H9 (cell line): ENCODE data around the gene PLBD1. TPM values are rescaled to one million over a fixed set of nuclear protein-coding genes. Genes with fewer than 3 reads are reported as not detected.

Experiments used
- DNase-seq: peaks from one replicate; pipeline ENCODE4 v3.0.0-alpha.2; 2017
- H2AFZ ChIP-seq: one replicate; pipeline ENCODE4 v1.6.1; 2013; ENCODE audit warnings: mild to moderate bottlenecking, low read length, control low read depth, moderate library complexity
- H2AK5ac ChIP-seq: 2 replicates; pipeline ENCODE4 v1.6.1; 2013; ENCODE audit warnings: low read length, control low read depth, mixed read lengths; ENCODE audit not compliant: insufficient read length
- H2BK120ac ChIP-seq: one replicate; pipeline ENCODE4 v1.6.1; 2013; ENCODE audit warnings: low read depth, mild to moderate bottlenecking, low read length, control low read depth, inconsistent platforms; ENCODE audit not compliant: poor library complexity, severe bottlenecking
- H2BK12ac ChIP-seq: 2 replicates; pipeline ENCODE4 v1.6.1; 2013; ENCODE audit warnings: low read length, control low read depth, mixed read lengths, low read depth; ENCODE audit not compliant: insufficient read length
- H2BK15ac ChIP-seq: 2 replicates; pipeline ENCODE4 v1.6.1; 2013; ENCODE audit warnings: low read depth, low read length, control low read depth
- H2BK20ac ChIP-seq: one replicate; pipeline ENCODE4 v1.6.1; 2013; ENCODE audit warnings: low read depth, mild to moderate bottlenecking, low read length, control low read depth, inconsistent platforms; ENCODE audit not compliant: poor library complexity, severe bottlenecking
- H2BK5ac ChIP-seq: 2 replicates; pipeline ENCODE4 v1.6.1; 2013; ENCODE audit warnings: low read length, control low read depth, mixed read lengths; ENCODE audit not compliant: insufficient read length
- H3K14ac ChIP-seq: 2 replicates; pipeline ENCODE4 v1.6.1; 2013; ENCODE audit warnings: low read length, control low read depth; ENCODE audit not compliant: insufficient read depth
- H3K18ac ChIP-seq: 2 replicates; pipeline ENCODE4 v1.6.1; 2013; ENCODE audit warnings: low read depth, mild to moderate bottlenecking, mixed read lengths, low read length, control low read depth; ENCODE audit not compliant: insufficient read length
- H3K23ac ChIP-seq: 2 replicates; pipeline ENCODE4 v1.6.1; 2013; ENCODE audit warnings: low read length, control low read depth, mixed read lengths, low read depth; ENCODE audit not compliant: insufficient read length
- H3K23me2 ChIP-seq: 2 replicates; pipeline ENCODE4 v1.6.1; 2013; ENCODE audit warnings: low read depth, mild to moderate bottlenecking, mixed read lengths, low read length, control low read depth; ENCODE audit not compliant: insufficient read length, poor library complexity, severe bottlenecking
- H3K27ac ChIP-seq: 2 replicates; pipeline ENCODE4 v1.5.1; 2013; ENCODE audit warnings: low read length, control low read depth, mixed read lengths, low read depth; ENCODE audit not compliant: insufficient read length
- H3K27me3 ChIP-seq: 2 replicates; pipeline ENCODE4 v1.6.1; 2013; ENCODE audit warnings: low read length, control low read depth, inconsistent platforms; ENCODE audit not compliant: insufficient read depth
- H3K4ac ChIP-seq: 2 replicates; pipeline ENCODE4 v1.6.1; 2013; ENCODE audit warnings: low read depth, mild to moderate bottlenecking, control low read depth, inconsistent platforms, low read length, moderate library complexity
- H3K4me1 ChIP-seq: 2 replicates; pipeline ENCODE4 v1.6.1; 2013; ENCODE audit warnings: low read length, control low read depth, inconsistent platforms; ENCODE audit not compliant: insufficient read depth
- H3K4me2 ChIP-seq: 2 replicates; pipeline ENCODE4 v1.6.1; 2013; ENCODE audit warnings: low read length, control low read depth, mixed read lengths; ENCODE audit not compliant: insufficient read length, insufficient read depth
- H3K56ac ChIP-seq: 2 replicates; pipeline ENCODE4 v1.6.1; 2013; ENCODE audit warnings: low read depth, mild to moderate bottlenecking, mixed read lengths, low read length, control low read depth; ENCODE audit not compliant: insufficient read length
- H3K79me1 ChIP-seq: 2 replicates; pipeline ENCODE4 v1.6.1; 2013; ENCODE audit warnings: low read depth, mild to moderate bottlenecking, moderate library complexity, low read length, control low read depth, inconsistent platforms; ENCODE audit not compliant: insufficient read depth, poor library complexity, severe bottlenecking
- H3K79me2 ChIP-seq: 2 replicates; pipeline ENCODE4 v1.6.1; 2013; ENCODE audit warnings: low read length, control low read depth, inconsistent platforms; ENCODE audit not compliant: insufficient read depth
- H3K9ac ChIP-seq: 2 replicates; pipeline ENCODE4 v1.6.1; 2013; ENCODE audit warnings: low read length, control low read depth, mixed read lengths; ENCODE audit not compliant: insufficient read length; ENCODE audit errors: extremely low read depth
- H3K9me3 ChIP-seq: one replicate; pipeline ENCODE4 v1.6.1; 2013; ENCODE audit warnings: low read depth, low read length, inconsistent platforms; ENCODE audit not compliant: control insufficient read depth
- H3T11ph ChIP-seq: one replicate; pipeline ENCODE4 v1.6.1; 2013; ENCODE audit warnings: mild to moderate bottlenecking, low read length, control low read depth, inconsistent platforms
- H4K20me1 ChIP-seq: one replicate; pipeline ENCODE4 v1.6.1; 2013; ENCODE audit not compliant: control insufficient read depth, insufficient read length, insufficient read depth
- H4K5ac ChIP-seq: 2 replicates; pipeline ENCODE4 v1.6.1; 2013; ENCODE audit warnings: low read depth, mild to moderate bottlenecking, mixed read lengths, low read length, control low read depth; ENCODE audit not compliant: insufficient read length
- H4K8ac ChIP-seq: replicated peaks from 2 replicates; pipeline ENCODE4 v1.6.1; 2013; ENCODE audit warnings: low read length, control low read depth, mixed read lengths, low read depth; ENCODE audit not compliant: insufficient read length
- H4K91ac ChIP-seq: 2 replicates; pipeline ENCODE4 v1.6.1; 2013; ENCODE audit warnings: low read depth, mild to moderate bottlenecking, moderate library complexity, mixed read lengths, low read length, control low read depth; ENCODE audit not compliant: insufficient read length
- H3K27ac Mint-ChIP-seq, 3 experiments: 2 replicates in 2 of 3; 3 replicates in 1 of 3; pipeline ENCODE4 v1.8.0; 2020 to 2021; ENCODE audit warnings: mixed read lengths in 3 of 3, mild to moderate bottlenecking in 1 of 3, moderate library complexity in 1 of 3
- H3K27me3 Mint-ChIP-seq: 2 replicates; pipeline ENCODE4 v1.8.0; 2021; ENCODE audit warnings: low read depth, mild to moderate bottlenecking, moderate library complexity, mixed read lengths
- H3K36me3 Mint-ChIP-seq, 3 experiments: 2 replicates in 2 of 3; 3 replicates in 1 of 3; pipeline ENCODE4 v1.8.0; 2020 to 2021; ENCODE audit warnings: low read depth in 3 of 3, mixed read lengths in 3 of 3; ENCODE audit not compliant: insufficient read depth in 1 of 3
- H3K4me1 Mint-ChIP-seq, 2 experiments: 2 replicates each; pipeline ENCODE4 v1.8.0; 2020; ENCODE audit warnings: mixed read lengths in 2 of 2
- H3K4me3 Mint-ChIP-seq, 2 experiments: 2 replicates in 1 of 2; 3 replicates in 1 of 2; pipeline ENCODE4 v1.8.0; 2020 to 2021; ENCODE audit warnings: mild to moderate bottlenecking in 2 of 2, mixed read lengths in 2 of 2, moderate library complexity in 1 of 2
- H3K9me3 Mint-ChIP-seq, 2 experiments: 2 replicates in 1 of 2; 3 replicates in 1 of 2; pipeline ENCODE4 v1.8.0; 2020; ENCODE audit warnings: mild to moderate bottlenecking in 2 of 2, mixed read lengths in 2 of 2, moderate library complexity in 1 of 2
- WGBS: extraction: QIAGEN DNeasy Blood & Tissue Kit; methylation state at CpG from one replicate; pipeline ENCODE4 v1.1.7; 2013; ENCODE audit warnings: missing lambda C conversion rate, low lambda C conversion rate, mixed read lengths; ENCODE audit not compliant: insufficient read length; ENCODE audit errors: extremely low coverage; 5-methylcytosine and 5-hydroxymethylcytosine counted together
- total RNA-seq: library from RNA; stranded (reverse); gene quantifications from 2 replicates; pipeline ENCODE4 v1.2.1, GENCODE V29; 2021
- TF ChIP-seq, protein P1 (sequence below): fragments of 200-600 bp; sonication (generic); conservative IDR thresholded peaks from 3 replicates; pipeline ENCODE4 v1.8.0; 2021; ENCODE audit warnings: antibody characterized with exemption, mild to moderate bottlenecking

Gene PLBD1
- total RNA-seq, 1 experiment from 2014 or later: 15.5 TPM

DNA sequence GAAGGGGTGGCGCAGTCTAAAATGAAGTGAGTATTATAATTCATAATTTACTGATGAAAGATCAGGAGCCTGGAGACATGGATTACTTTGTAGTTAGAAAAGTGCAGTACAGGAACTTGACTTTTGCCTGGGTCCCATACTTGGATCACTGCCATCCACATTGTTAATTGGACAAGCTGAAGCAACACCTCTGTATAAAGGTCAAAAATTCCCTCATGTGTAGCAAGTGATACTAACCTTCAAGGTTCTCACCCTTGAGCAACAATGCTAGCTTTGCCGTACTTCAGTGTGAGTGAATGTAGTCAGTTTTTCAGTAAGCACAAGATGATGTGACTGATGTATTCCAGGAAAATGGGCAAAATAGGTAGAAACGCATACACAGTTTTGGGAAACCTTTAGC is 44.6 kb upstream of the PLBD1 start:
- Mint-ChIP-seq H3K4me3 (no peak overlapping the region), H3K27ac (0 out of 7 replicates have a peak overlapping the region, but pooled peaks of 1 of the 3 experiments have one; percentile 40), H3K9me3 (peaks cover 18 to 26% of the 10 kb centered on the region in 2 experiments), H3K4me1 (peaks cover 8 to 10% of the 10 kb centered on the region in 2 experiments), H3K36me3 (peaks cover 3 to 8% (median 6%) of the 10 kb centered on the region in 3 experiments; a peak in 5 of 7 replicates), H3K27me3 (no peaks in the 10 kb centered on the region)
- Histone ChIP-seq H3K14ac (no peak overlapping the region), H4K8ac (no peak overlapping the region), H3K79me1 (no peaks in the 10 kb centered on the region), H3K56ac (no peak overlapping the region), H3K9me3 (no peaks in the 10 kb centered on the region), H3K23ac (no peak overlapping the region), H2AFZ (no peak overlapping the region), H3K4me2 (no peak overlapping the region), H3K79me2 (no peaks in the 10 kb centered on the region), H3K18ac (no peak overlapping the region), H3T11ph (no peak overlapping the region), H3K23me2 (no peaks in the 10 kb centered on the region), H4K20me1 (no peaks in the 10 kb centered on the region), H3K27me3 (no peaks in the 10 kb centered on the region), H4K91ac (no peak overlapping the region), H4K5ac (no peak overlapping the region), H3K4ac (no peak overlapping the region), H2BK20ac (no peak overlapping the region), H2BK120ac (no peak overlapping the region), H2BK5ac (no peak overlapping the region), H2BK12ac (no peak overlapping the region), H3K9ac (no peak overlapping the region), H2AK5ac (no peak overlapping the region), H2BK15ac (no peak overlapping the region), H3K27ac (no peak overlapping the region), H3K4me1 (no peaks in the 10 kb centered on the region)
- TF ChIP-seq, protein P1, sequence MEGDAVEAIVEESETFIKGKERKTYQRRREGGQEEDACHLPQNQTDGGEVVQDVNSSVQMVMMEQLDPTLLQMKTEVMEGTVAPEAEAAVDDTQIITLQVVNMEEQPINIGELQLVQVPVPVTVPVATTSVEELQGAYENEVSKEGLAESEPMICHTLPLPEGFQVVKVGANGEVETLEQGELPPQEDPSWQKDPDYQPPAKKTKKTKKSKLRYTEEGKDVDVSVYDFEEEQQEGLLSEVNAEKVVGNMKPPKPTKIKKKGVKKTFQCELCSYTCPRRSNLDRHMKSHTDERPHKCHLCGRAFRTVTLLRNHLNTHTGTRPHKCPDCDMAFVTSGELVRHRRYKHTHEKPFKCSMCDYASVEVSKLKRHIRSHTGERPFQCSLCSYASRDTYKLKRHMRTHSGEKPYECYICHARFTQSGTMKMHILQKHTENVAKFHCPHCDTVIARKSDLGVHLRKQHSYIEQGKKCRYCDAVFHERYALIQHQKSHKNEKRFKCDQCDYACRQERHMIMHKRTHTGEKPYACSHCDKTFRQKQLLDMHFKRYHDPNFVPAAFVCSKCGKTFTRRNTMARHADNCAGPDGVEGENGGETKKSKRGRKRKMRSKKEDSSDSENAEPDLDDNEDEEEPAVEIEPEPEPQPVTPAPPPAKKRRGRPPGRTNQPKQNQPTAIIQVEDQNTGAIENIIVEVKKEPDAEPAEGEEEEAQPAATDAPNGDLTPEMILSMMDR: no peak
- no CpG with 5 or more reads among the region's 3 CpGs for WGBS
- no peak for DNase-seq
